DOHH2 (cell line): ENCODE results near the gene MOB2.

Source experiments
- H3F3A ChIP-seq: fragments of 200-600 bp; sonication (generic), shearing (Covaris generic); 2 replicates; pipeline ENCODE4 v1.6.0; 2016; ENCODE audit warnings: antibody characterized with exemption, mild to moderate bottlenecking; ENCODE audit not compliant: control insufficient read depth, insufficient read depth
- H3K27ac ChIP-seq: fragments of 200-600 bp; sonication (generic); 2 replicates; pipeline ENCODE4 v1.5.1; 2014; ENCODE audit warnings: low read depth, mild to moderate bottlenecking, low read length, moderate library complexity
- H3K27me3 ChIP-seq: fragments of 200-600 bp; sonication (generic); 2 replicates; pipeline ENCODE4 v1.6.1; 2014; ENCODE audit warnings: mild to moderate bottlenecking, low read length, mixed read lengths; ENCODE audit not compliant: control insufficient read depth
- H3K36me3 ChIP-seq: fragments of 200-600 bp; sonication (generic); 2 replicates; pipeline ENCODE4 v1.6.1; 2014; ENCODE audit warnings: mild to moderate bottlenecking, low read length, moderate library complexity, mixed read lengths; ENCODE audit not compliant: control insufficient read depth
- H3K4me1 ChIP-seq: fragments of 200-600 bp; sonication (generic); 2 replicates; pipeline ENCODE4 v1.6.1; 2014; ENCODE audit warnings: mild to moderate bottlenecking, low read length, mixed read lengths; ENCODE audit not compliant: control insufficient read depth
- H3K4me2 ChIP-seq: fragments of 200-600 bp; sonication (generic); 2 replicates; pipeline ENCODE4 v1.6.0; 2014; ENCODE audit warnings: mild to moderate bottlenecking, low read length, moderate library complexity
- H3K4me3 ChIP-seq: fragments of 200-600 bp; sonication (generic); 2 replicates; pipeline ENCODE4 v1.5.1; 2014; ENCODE audit warnings: mild to moderate bottlenecking, low read length, mixed read lengths
- H3K79me2 ChIP-seq: fragments of 200-600 bp; sonication (generic); 2 replicates; pipeline ENCODE4 v1.6.1; 2014; ENCODE audit warnings: mild to moderate bottlenecking, low read length, mixed read lengths; ENCODE audit not compliant: control insufficient read depth
- H3K9me2 ChIP-seq: fragments of 200-600 bp; sonication (generic); replicated peaks from 2 replicates; pipeline ENCODE4 v1.6.1; 2014; ENCODE audit warnings: mild to moderate bottlenecking, low read length, mixed read lengths; ENCODE audit not compliant: control insufficient read depth
- H3K9me3 ChIP-seq: fragments of 200-600 bp; sonication (generic); 2 replicates; pipeline ENCODE4 v1.6.1; 2014; ENCODE audit warnings: antibody characterized with exemption, low read length, mixed read lengths; ENCODE audit not compliant: control insufficient read depth, insufficient read depth
- H4K20me1 ChIP-seq: fragments of 200-600 bp; sonication (generic); 2 replicates; pipeline ENCODE4 v1.6.0; 2014; ENCODE audit warnings: low read depth, mild to moderate bottlenecking, antibody characterized with exemption, low read length, moderate library complexity; ENCODE audit not compliant: control insufficient read depth, insufficient read depth
- CTCF ChIP-seq: fragments of 200-600 bp; sonication (generic); IDR thresholded peaks from one replicate; pipeline ENCODE4 v1.5.1; 2014; ENCODE audit warnings: antibody characterized with exemption, mild to moderate bottlenecking, low read depth, low read length; ENCODE audit not compliant: poor library complexity, severe bottlenecking
- EZH2phosphoT487 ChIP-seq: fragments of 200-600 bp; sonication (generic); IDR thresholded peaks from 2 replicates; pipeline ENCODE4 v1.6.1; 2017; ENCODE audit warnings: borderline replicate concordance, mild to moderate bottlenecking, antibody characterized with exemption, low read length, moderate library complexity, mixed read lengths

The MOB2 gene

GRCh38 chr11:1518301-1518700 lies 31.7 kb upstream of the MOB2 start:
- Histone ChIP-seq H3K4me2 (no peak overlapping the region), H3K27me3 (no peaks in the 10 kb centered on the region), H3K9me3 (no peaks in the 10 kb centered on the region), H3K27ac (no peak overlapping the region), H3K4me3 (no peak overlapping the region), H3K79me2 (peaks cover 90% of the 10 kb centered on the region), H3K36me3 (no peaks in the 10 kb centered on the region), H3F3A (no peaks in the 10 kb centered on the region), H3K9me2 (no peaks in the 10 kb centered on the region), H3K4me1 (peaks cover 27% of the 10 kb centered on the region), H4K20me1 (peaks cover 27% of the 10 kb centered on the region)
- TF ChIP-seq CTCF, result no peak
- no peak for TF ChIP-seq EZH2phosphoT487

DNA sequence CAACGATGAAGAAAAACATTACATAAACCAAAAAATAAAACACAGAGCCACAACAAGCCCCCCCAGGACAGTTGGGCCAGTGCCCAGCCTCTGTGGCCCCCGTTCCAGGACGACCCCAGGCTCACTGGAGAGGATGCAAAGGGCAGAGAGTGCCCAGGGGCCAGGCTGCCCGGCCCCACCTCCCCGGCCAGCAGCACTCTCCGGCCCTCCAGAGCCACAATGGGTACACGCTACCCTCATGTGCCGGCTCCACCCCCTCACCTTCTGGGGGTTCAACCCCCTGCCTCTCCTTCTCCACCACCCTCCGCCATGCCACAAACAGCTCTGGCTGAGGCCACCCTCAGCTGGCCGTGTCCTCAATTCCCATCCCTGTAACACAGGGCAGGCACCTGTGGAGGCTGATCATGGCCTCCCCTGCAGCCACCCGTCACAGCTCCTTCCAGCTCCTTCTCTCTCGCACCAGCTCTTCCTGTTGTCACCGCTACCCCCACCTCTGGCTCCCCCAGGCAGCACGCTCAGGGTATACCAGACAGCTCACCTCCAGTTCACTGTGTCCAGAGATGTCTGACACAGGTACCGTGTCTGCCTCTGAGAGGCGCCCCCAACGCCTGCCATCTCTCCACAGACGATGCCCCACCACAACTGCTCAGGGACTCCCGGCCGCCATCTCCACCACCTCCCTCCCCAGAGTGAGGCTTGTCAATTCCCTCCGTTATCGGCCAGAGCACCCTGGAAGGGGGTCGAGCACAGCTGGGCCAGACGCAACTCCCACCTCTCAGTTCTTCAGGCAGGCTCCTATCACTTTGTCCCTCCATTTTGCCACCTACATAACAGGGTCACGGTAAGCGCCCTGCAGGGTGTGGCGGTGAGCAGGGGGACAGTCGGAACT lies 30.8 kb upstream of the MOB2 start:
- Histone ChIP-seq H3F3A (peaks cover 2% of the 10 kb centered on the region; the same call in 1 of the 2 replicates), H4K20me1 (peaks cover 28% of the 10 kb centered on the region), H3K36me3 (no peaks in the 10 kb centered on the region), H3K9me2 (no peaks in the 10 kb centered on the region), H3K79me2 (peaks cover 82% of the 10 kb centered on the region), H3K4me2 (no peak overlapping the region), H3K9me3 (no peaks in the 10 kb centered on the region), H3K4me3 (no peak overlapping the region), H3K27me3 (no peaks in the 10 kb centered on the region), H3K4me1 (peaks cover 18% of the 10 kb centered on the region), H3K27ac (no peak overlapping the region)
- no peak for TF ChIP-seq CTCF
- no peak for TF ChIP-seq EZH2phosphoT487

DNA sequence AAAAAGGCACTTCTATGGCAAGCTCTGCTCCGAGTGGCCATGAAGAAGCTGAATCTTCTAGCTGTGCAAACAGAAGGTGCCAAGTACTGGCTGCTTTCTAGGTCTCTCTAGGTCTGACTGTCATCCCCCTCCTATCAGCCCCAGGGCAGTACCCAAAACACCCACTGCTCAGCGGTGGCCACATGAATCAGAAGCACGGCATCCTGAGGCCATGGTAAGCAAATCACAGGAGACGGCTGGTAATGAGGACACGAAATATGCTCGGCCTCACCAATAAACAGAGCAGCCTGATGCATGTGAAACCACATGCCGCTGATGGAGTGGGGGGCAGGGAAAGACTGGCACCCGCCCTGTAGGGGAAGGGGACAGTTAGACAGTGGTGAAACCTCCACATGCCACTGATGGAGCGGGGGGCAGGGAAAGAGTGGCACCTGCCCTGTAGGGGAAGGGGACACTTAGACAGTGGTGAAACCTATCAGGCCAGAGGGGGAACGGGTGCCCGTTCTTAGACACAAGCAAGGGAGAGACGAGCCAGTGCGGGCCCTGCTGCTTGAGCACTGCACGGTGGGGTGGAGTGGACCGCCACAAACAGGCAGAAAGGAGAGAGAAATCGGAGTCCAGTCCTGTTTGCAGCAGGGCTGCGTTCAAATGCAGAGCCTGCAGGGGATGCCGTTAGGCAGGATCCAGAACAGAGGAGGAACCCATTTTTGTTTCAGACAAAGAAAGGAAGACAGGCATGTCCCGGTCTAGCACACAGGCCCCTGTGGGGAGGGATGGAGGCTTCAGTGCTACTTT lies 29.9 kb upstream of the MOB2 start:
- H3K27ac ChIP-seq, result no peak overlapping the region
- no peaks in the 10 kb centered on the region for H3K27me3 ChIP-seq
- H3K36me3 ChIP-seq, result no peaks in the 10 kb centered on the region
- H3K4me3 ChIP-seq, result no peak overlapping the region
- no peak for TF ChIP-seq EZH2phosphoT487
- TF ChIP-seq CTCF, result no peak
- peaks cover 6% of the 10 kb centered on the region; the same call in 1 of the 2 replicates for H3F3A ChIP-seq
- H3K9me2 ChIP-seq, result no peaks in the 10 kb centered on the region
- no peak overlapping the region for H3K4me2 ChIP-seq
- H4K20me1 ChIP-seq, result peaks cover 28% of the 10 kb centered on the region
- peaks cover 76% of the 10 kb centered on the region for H3K79me2 ChIP-seq
- H3K4me1 ChIP-seq, result peaks cover 9% of the 10 kb centered on the region
- H3K9me3 ChIP-seq, result no peaks in the 10 kb centered on the region
